Fibroblast of villous mesenchyme (primary cell): ENCODE results near the gene SMG5. TPM values are rescaled to one million over a fixed set of nuclear protein-coding genes. Genes with fewer than 3 reads are reported as not detected.

ENCODE experiments used
- DNase-seq: peaks from one replicate; pipeline ENCODE4 v3.0.0-alpha.2; 2010; ENCODE audit warnings: low read depth
- H3K4me3 ChIP-seq: 2 replicates; pipeline ENCODE4 v1.5.1; 2011; ENCODE audit warnings: low read depth, mild to moderate bottlenecking, low read length
- CTCF ChIP-seq: IDR thresholded peaks from 2 replicates; pipeline ENCODE4 v1.5.1; 2012; ENCODE audit warnings: low read depth, mild to moderate bottlenecking, low read length; ENCODE audit not compliant: insufficient read depth
- total RNA-seq: library from RNA; depleted of rRNA; stranded (reverse); fragments of >200 nt; gene quantifications from 2 replicates; pipeline ENCODE4 v1.2.3, GENCODE V29; 2012

The SMG5 gene
- total RNA-seq, 1 donor, result 63.5 TPM

- TF ChIP-seq CTCF, result no peak
- H3K4me3 ChIP-seq, result no peak overlapping the region
- DNase-seq, result no peak
Measured at GRCh38 chr1:156305215-156305614, 22.6 kb upstream of the SMG5 start.

- TF ChIP-seq CTCF, result no peak
- H3K4me3 ChIP-seq, result no peak overlapping the region
- DNase-seq, result no peak
Measured at GRCh38 chr1:156303241-156303640, 20.6 kb upstream of the SMG5 start.

- H3K4me3 ChIP-seq, result no peak within 1 kb of the TSS
- no peak for TF ChIP-seq CTCF
- DNase-seq, result no peak
Measured at GRCh38 chr1:156298852-156299357, 16.3 kb upstream of the SMG5 start, which contains the start of gene VHLL. Gene VHLL, minus strand, starts transcription at chr1:156299307. Its CDS starts 118 bp downstream, at chr1:156299189.

GRCh38 chr1:156295391-156295947, 12.8 kb upstream of the SMG5 start, which contains the start of gene GLMP:
Gene GLMP, minus strand, starts transcription at chr1:156295679. Its CDS starts 34 bp downstream, at chr1:156295645.
- peak within 1 kb of the TSS; percentile 97 for H3K4me3 ChIP-seq
- TF ChIP-seq CTCF, result no peak
- DNase-seq, result peak; percentile 67

GRCh38 chr1:156293895-156294294, 11.3 kb upstream of the SMG5 start:
- no peak for DNase-seq
- no peak for TF ChIP-seq CTCF
- no peak overlapping the region for H3K4me3 ChIP-seq

- no peak overlapping the region for H3K4me3 ChIP-seq
- no peak for DNase-seq
- no peak for TF ChIP-seq CTCF
Measured at GRCh38 chr1:156293098-156293434, 10.4 kb upstream of the SMG5 start.
